SKM-1 treated with dmso at 0.1 percent for 144 hours (cell line): ENCODE data around the gene CBLN1.
"Not testable (repeated sequence)": the region's sequence is repeated elsewhere in the genome, so short reads cannot be mapped to it uniquely, and the experiment has no call there.

Experiments used
- DNase-seq: peaks from one replicate; lab custom pipeline; 2025; ENCODE audit not compliant: unreplicated experiment; lab: John Stamatoyannopoulos, UW

Gene CBLN1

GRCh38 chr16:49277766-49278566 lies 3.7 kb downstream of the CBLN1 start:
- DNase-seq = no peak

GRCh38 chr16:49277386-49277742 lies 4.3 kb downstream of the CBLN1 start:
- DNase-seq = no peak

DNA sequence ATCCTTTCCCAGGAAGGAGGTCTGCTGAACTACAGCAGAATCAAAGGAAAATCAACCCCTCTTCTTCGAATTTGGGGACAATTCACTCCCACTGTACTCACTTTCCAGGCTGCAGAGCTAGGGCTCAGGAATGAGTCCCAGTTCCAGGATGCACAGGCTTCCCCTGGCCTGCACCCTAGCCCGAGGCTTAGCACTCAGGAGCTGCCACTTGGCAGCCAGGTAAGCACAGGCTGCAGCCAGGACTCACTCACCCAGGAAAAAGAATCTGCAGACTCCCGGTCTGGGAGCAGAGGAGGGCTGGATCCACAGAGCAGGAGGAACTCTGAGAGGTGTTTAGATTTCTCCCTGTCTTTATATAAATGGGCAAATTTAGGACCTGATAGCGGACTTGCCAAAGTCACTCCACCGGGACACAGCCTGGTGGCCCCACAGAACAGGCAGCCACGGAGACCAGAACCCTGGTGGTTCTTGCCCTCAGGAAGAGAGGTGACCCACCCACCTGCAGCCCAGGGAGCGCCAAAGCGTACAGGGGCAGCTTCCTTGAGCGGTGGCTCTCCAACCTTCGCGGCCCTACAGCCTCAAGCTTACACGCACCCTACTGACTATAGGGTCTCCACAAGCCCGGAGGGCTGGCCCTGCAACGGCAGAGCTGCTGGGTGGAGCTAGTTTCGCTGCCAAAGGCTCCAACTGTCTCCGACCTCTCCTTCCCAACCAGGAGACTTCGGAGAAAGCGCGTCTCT lies 4.8 kb downstream of the CBLN1 start:
- no peak for DNase-seq

GRCh38 chr16:49275870-49276269 lies 5.8 kb downstream of the CBLN1 start:
- no peak for DNase-seq

DNA sequence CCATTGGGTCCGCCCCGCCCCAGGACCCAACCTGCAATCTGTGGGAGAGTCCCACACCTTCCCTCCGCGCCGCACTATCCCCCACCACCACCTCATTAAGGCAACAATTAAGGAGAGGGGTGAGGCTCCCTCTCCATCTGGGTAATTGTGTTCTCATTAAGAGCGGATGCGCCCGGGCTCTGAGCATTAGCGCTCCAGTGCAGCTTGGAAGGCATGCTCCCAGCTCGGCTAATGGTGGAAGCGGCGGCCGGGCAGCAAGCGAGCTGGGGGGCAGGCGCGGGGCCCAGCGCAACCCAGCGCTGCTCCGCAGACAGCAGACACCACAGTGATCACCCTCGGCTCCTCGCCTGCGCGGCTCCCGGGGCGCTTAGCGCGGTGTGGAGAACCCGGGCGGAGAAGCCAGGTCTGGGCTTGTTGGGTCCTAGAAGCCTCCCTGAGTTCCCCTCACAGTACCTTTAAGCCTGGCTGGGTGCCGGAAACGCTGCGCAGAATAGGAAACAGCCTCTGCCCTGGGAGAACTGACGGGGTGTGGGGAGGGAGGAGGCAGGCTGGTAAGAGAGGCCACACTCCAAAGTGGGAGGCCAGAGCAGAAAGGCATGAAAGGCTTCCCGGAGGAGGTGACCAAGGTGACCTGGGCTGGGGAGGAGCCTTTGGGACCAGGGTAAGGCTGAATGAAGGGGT lies 6.4 kb downstream of the CBLN1 start:
- DNase-seq = no peak

DNA sequence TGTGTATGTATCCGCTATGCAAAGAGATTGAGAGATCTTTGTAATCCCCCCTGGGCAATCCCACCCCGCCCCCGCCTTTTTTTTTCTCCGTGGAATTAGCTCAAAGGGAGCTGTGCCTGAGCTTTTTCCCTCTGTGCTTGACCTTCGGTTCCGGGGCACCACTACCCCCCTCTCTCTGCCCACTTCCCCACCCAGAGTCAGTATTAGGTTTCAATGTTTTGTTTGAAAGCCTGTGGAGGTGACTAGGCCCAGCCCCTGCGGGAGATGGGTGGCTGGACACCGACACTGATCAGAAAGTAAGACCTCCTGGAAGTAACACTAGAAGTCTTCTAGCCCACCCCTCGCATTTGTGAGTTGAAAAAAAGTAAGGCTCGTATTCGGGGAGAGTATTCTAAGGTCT lies 7.0 kb downstream of the CBLN1 start:
- DNase-seq = no peak

DNA sequence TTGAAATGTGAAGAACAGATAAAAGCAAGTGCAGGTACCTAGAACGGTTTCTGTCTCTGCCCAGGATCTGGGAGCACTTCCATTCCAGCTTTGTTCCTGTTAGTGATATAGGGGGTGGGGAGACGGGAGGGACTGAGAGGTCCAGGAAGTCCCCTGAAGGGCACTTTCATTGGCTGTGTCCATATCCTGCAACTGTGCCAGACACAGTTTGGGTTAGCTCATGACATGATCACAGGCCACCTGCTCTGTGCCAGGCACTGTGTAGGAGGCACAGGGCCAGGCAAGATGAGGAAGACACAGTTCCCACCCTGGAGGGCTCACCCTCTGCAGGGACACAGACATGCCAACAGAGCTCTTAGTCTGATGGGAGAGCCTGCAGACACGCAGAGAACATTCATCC lies 7.9 kb downstream of the CBLN1 start:
- no peak for DNase-seq

- DNase-seq = no peak
Observed at GRCh38 chr16:49271363-49271762, 10.3 kb downstream of the CBLN1 start.

- no peak for DNase-seq
Observed at GRCh38 chr16:49269201-49269600, 12.4 kb downstream of the CBLN1 start.

- DNase-seq = no peak
Observed at GRCh38 chr16:49268667-49269066, 13.0 kb downstream of the CBLN1 start.

DNA sequence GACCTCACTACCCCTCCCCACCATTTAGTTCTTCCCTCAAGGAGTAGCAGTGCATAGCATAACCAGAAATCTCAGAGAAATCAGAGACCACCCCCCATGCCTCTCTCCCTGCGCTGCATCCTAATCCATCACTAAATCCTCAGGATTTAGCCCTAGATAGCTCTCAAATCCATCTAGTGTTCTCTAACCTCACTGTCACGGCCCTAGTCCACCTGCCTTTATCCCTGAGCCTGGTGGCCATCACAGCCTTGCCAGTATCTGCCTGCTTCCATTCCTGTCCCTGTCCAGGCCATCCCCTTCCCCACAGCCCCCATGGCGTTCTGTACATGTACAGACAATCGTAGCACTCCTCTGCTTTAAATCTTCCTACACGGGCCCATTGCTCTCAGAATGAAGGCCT lies 19.1 kb downstream of the CBLN1 start:
- no peak for DNase-seq

DNA sequence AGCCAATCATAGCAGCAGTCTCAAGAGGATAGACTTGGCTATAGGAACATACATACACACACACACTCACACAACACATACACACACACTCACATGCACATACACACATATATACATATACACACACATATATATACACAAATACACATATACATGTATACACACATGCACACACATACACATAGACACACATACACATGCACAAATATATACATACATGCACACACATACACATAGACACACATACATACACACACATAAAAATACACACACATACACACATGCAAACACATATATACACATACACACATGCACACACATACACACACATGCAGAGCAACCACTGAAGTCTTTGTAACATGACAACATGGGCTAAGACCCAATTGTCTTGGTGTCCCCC lies 19.7 kb downstream of the CBLN1 start:
- DNase-seq = no peak

DNA sequence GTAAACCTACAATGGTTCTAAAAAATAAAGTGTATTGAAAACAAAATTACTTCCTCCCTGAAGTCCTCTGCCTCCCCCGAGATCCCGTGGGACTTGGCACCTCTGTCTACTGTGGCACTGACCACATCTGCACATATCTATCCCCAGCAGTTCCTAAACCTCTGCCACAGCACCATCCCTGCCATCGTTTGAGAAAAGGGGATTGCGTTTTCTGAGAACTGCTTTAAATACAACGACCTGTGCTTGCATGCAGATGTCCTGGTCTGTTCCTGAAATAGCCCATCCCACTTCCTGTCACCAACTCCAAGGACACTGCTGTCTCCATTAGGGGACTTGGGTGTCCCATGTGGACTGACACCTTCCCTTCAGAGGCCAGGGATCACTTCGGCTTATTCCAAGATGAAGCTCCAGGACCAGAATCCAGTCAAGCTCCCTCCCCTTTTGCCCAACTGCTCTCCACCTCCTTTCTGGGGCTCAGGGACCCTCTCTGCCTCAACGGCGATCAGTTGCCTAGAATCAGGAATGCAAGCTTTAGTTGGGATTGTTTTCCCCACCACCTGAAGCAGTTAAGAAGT lies 20.6 kb downstream of the CBLN1 start:
- DNase-seq = no peak

- DNase-seq = no peak
Observed at GRCh38 chr16:49260253-49260652, 21.4 kb downstream of the CBLN1 start.

DNA sequence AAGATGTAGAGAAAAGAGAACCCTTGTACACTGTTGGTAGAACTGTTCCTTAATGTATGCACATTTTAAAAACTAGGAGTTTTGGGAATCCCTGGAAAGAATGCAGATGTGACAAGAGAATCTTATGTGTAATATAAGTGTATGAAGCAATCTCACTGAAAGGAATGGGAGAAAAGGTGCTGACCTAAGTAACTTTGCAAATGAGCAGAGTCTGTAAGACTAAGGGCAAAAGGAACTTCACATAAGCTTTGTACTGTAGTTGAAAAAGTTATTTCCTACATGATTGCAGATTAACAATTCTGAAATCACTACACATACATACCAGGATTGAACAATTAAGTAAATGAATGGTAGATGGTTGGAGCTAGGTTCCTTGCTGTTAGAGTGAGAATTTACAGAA lies 22.3 kb downstream of the CBLN1 start:
- no peak for DNase-seq

DNA sequence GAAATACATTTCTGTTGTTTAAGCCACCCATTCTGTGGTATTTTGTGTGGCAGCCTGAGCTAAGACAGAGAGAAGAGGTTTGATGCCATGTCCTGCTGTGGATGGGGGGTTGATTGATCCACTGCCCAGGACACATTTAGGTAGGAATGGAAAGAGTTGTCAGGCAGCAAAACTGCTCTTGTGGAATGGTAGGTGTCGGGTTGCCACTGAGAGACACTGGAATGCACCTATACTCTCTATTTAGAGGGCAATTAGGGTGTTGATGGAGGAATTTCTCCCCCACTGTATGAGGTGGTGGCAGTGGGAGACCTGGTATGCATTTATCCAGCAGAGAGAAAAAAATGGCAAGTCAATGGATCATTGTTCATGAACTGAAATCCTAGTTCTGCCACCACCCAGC lies 30.9 kb downstream of the CBLN1 start:
- no peak for DNase-seq

DNA sequence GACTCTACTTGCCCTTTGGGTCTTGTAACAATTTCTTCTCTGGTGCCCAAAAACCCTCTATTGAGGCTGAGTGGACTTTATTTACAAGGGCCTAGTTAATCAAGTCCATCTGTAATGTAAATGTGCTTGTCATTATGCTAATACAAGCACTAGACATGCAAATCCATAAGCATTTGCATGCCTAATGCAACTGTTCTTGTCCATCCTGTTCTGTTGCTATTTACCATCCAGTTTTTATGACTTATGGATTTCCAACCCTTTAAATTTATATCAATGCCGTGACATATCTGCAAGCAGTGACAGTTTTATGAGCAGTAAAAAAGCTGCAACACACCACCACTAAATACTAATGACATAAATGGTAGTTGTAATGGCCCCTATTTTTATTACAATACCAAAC lies 33.4 kb downstream of the CBLN1 start:
- DNase-seq = no peak

DNA sequence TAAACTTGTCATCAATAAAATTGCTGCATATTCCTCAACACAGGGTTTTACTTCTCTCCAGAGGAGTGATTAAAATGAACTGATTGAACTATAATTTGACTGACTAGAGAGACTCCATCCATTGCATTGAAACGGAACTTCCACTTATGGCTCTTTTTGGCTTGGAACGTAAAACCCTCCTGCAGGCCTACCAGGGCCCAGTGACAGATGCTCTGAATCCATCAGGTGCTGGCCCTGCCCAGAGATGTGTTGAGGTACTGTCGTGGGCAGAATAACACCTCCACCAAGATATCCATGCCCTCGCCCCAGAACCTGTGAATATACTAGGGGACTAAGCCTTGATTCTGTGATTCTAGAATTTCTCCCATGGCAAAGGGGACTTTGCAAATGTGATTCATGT lies 45.4 kb downstream of the CBLN1 start:
- no peak for DNase-seq

GRCh38 chr16:49228335-49228734 lies 53.3 kb downstream of the CBLN1 start:
- DNase-seq = not testable (repeated sequence)
